ENCODE results near the gene CCL23. TPM values are rescaled to one million over a fixed set of nuclear protein-coding genes. Genes with fewer than 3 reads are reported as not detected.

Gene CCL23
- total and polyA plus RNA-seq, 9 of the 15 experiments (the other 6 are each of a cell fraction or from before 2014, with no cell fraction given), result not detected

DNA sequence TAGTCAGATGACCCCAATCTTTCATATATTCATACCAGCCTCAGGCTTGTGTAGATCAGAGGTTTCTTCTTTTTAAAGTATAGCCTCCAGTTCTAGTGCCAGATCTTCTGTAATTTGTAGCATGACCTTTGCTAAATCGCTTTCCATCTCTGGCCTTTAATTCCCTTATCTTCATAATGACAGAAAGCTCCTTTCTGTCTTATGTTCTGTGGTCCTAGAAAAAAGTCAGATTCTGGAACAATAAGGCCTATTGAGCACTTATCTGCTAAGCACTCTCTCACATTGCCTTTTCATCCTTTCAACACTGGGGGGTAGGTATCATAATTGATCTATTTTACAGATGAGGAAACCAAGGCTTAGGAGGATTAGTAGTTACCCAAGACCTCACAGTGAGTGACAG is 45.7 kb downstream of the CCL23 start:
- Histone ChIP-seq H3K4me3 (no peak overlapping the region), H3K27ac (ENCODE audit: extremely low read depth, low read depth, low read length) (no peak overlapping the region), H3K36me3 (ENCODE audit: control insufficient read depth, insufficient read depth, low read length) (no peaks in the 10 kb centered on the region), H2AFZ (ENCODE audit: low read depth, low read length) (no peak overlapping the region), H3K9me1 (ENCODE audit: control insufficient read depth, insufficient read depth, low read length) (no peaks in the 10 kb centered on the region), H3K4me2 (ENCODE audit: insufficient read depth, low read length) (no peak overlapping the region), H3K27me3 (ENCODE audit: control insufficient read depth in 2 of 2, insufficient read depth in 2 of 2, low read length in 2 of 2) (peaks cover 2 to 6% of the 10 kb centered on the region in 2 experiments; a peak in 1 of 5 replicates), H3K4me1 (replicated peaks in 1 of 2; ENCODE audit: control insufficient read depth in 2 of 2, insufficient read depth in 2 of 2, low read length in 2 of 2) (no peaks in the 10 kb centered on the region), H3K79me2 (ENCODE audit: control insufficient read depth, insufficient read depth, low read length) (no peaks in the 10 kb centered on the region), H3K9ac (ENCODE audit: insufficient read depth in 1 of 2, low read depth in 2 of 2, low read length in 2 of 2) (no peak overlapping the region), H4K20me1 (replicated peaks; ENCODE audit: control insufficient read depth, insufficient read depth, low read length) (no peaks in the 10 kb centered on the region), H3K9me3 (replicated peaks; ENCODE audit: control insufficient read depth, insufficient read depth, low read depth, low read length) (no peaks in the 10 kb centered on the region)
- ChIA-PET POLR2A (interaction anchor here (1.2 kb wide), 1 partner anchor 87 kb away, joined by 3 read pairs; no protein-coding TSS in a partner anchor), CTCF (ENCODE audit: low intra/inter-chr PET ratio) (no interaction called here)
- in situ Hi-C loops (cut with MboI) (loop anchor here (5.0 to 25.0 kb wide), 2 partner anchors 165 to 515 kb away; partner anchors contain the start of gene ZNHIT3), intact Hi-C loops (cut with micrococcal nuclease) (no loop called here)
- no peak for TF ChIP-seq MTF1 (CRISPR knock-in tag; IDR thresholded peaks at IDR 0.05; ENCODE audit: borderline replicate concordance)
- no peak for TF ChIP-seq BMI1 (IDR thresholded peaks at IDR 0.05; ENCODE audit: low read length)
- no peak for TF ChIP-seq MYC (IDR thresholded peaks at IDR 0.05; ENCODE audit: low read depth, low read length)
- no peak for TF ChIP-seq MYC (CRISPR knock-in tag; IDR thresholded peaks at IDR 0.05; ENCODE audit: borderline replicate concordance, low read depth)
- TF ChIP-seq, protein P1, sequence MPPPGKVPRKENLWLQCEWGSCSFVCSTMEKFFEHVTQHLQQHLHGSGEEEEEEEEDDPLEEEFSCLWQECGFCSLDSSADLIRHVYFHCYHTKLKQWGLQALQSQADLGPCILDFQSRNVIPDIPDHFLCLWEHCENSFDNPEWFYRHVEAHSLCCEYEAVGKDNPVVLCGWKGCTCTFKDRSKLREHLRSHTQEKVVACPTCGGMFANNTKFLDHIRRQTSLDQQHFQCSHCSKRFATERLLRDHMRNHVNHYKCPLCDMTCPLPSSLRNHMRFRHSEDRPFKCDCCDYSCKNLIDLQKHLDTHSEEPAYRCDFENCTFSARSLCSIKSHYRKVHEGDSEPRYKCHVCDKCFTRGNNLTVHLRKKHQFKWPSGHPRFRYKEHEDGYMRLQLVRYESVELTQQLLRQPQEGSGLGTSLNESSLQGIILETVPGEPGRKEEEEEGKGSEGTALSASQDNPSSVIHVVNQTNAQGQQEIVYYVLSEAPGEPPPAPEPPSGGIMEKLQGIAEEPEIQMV (tag; conservative IDR thresholded peaks at IDR 0.05; ENCODE audit: low read depth), result no peak
- DNase-seq (ENCODE audit: extremely low read depth in 1 of 4, low spot score in 3 of 4) (no peak), ATAC-seq (no peak), FAIRE-seq (no peak)
- WGBS (ENCODE audit: insufficient coverage, low coverage, missing lambda C conversion rate), result 0% methylated on average over 1 of the region's 1 CpG
- no TSS peak for BruUV-seq (replicated peaks)
